Lower leg skin (tissue), 3 donors: ENCODE data around the gene UQCRC1.

Experiments
- POLR2A ChIP-seq, 2 donors: fragments of 450-650 bp; IDR thresholded peaks; one replicate each; pipeline ENCODE4 v1.6.1; 2016 to 2017; ENCODE audit warnings: antibody characterized with exemption in 2 of 2, mild to moderate bottlenecking in 1 of 2, moderate library complexity in 1 of 2
- TF ChIP-seq, protein P1 (sequence below), 3 donors: fragments of 450-650 bp; IDR thresholded peaks; one replicate each; pipeline ENCODE4 v1.5.1; 2016; ENCODE audit warnings: antibody characterized with exemption in 3 of 3, mild to moderate bottlenecking in 3 of 3, moderate library complexity in 2 of 3

DNA sequence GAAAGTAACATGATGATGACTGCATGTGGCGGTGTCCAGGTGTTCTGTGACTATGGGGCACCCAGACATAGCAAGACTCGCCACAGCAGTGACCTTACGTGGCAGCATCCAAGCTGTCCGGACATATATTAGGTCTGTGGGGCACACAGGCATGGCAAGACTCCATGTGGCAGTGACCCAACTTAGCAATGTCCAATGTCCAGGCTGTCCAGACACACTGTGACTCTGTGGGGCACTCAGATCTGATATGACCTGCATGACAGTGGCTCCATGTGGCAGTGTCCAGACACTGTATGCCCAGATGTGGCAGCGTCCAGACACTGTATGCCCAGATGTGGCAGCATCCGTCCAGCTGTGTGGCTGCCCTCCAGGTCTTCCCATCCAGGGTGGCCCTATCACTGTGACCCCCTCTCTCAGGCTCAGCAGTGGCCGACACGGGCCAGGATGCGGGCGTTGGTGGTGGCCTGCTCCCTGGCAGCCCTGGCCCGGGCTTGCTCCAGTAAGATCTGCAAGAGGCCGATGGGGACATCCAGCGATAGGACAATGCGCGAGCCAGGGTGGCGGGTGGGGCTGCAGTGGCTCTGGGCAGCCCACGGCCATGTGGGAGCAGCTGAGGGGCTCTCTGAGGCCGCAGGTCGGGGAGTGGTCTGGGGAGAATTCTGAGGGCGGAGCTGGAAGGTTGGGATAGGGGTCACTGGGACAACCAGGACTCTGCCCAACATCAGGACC is 46.9 kb downstream of the UQCRC1 start:
- TF ChIP-seq, protein P1, sequence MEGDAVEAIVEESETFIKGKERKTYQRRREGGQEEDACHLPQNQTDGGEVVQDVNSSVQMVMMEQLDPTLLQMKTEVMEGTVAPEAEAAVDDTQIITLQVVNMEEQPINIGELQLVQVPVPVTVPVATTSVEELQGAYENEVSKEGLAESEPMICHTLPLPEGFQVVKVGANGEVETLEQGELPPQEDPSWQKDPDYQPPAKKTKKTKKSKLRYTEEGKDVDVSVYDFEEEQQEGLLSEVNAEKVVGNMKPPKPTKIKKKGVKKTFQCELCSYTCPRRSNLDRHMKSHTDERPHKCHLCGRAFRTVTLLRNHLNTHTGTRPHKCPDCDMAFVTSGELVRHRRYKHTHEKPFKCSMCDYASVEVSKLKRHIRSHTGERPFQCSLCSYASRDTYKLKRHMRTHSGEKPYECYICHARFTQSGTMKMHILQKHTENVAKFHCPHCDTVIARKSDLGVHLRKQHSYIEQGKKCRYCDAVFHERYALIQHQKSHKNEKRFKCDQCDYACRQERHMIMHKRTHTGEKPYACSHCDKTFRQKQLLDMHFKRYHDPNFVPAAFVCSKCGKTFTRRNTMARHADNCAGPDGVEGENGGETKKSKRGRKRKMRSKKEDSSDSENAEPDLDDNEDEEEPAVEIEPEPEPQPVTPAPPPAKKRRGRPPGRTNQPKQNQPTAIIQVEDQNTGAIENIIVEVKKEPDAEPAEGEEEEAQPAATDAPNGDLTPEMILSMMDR (IDR thresholded peaks at IDR 0.05): no peak
- no peak for TF ChIP-seq POLR2A (IDR thresholded peaks at IDR 0.05)
